Immature natural killer cell (primary cell): ENCODE measurements around the gene EYA3. TPM values are rescaled to one million over a fixed set of nuclear protein-coding genes. Genes with fewer than 3 reads are reported as not detected.

Experiments used
- DNase-seq, 3 donors: peaks; one replicate each; pipeline ENCODE4 v3.0.0; 2022; ENCODE audit warnings: mixed read lengths in 1 of 3
- H3K27ac Mint-ChIP-seq, 6 donors: one replicate each; pipeline ENCODE4 v1.8.0; 2020; ENCODE audit warnings: mixed read lengths in 6 of 6, mild to moderate bottlenecking in 5 of 6, inconsistent platforms in 4 of 6, moderate library complexity in 3 of 6
- H3K27me3 Mint-ChIP-seq, 3 donors: one replicate each; pipeline ENCODE4 v1.8.0; 2020 to 2021; ENCODE audit warnings: low read depth in 3 of 3, mild to moderate bottlenecking in 3 of 3, mixed read lengths in 3 of 3, moderate library complexity in 3 of 3, inconsistent platforms in 1 of 3
- H3K36me3 Mint-ChIP-seq, 3 donors: one replicate each; pipeline ENCODE4 v1.8.0; 2020; ENCODE audit warnings: mixed read lengths in 3 of 3, inconsistent platforms in 2 of 3, mild to moderate bottlenecking in 2 of 3
- H3K4me1 Mint-ChIP-seq, 2 donors: one replicate each; pipeline ENCODE4 v1.8.0; 2020; ENCODE audit warnings: inconsistent platforms in 2 of 2, mild to moderate bottlenecking in 2 of 2, mixed read lengths in 2 of 2, moderate library complexity in 1 of 2
- H3K4me3 Mint-ChIP-seq, 5 donors: one replicate each; pipeline ENCODE4 v1.8.0; 2020; ENCODE audit warnings: mild to moderate bottlenecking in 5 of 5, mixed read lengths in 5 of 5, inconsistent platforms in 3 of 5, moderate library complexity in 3 of 5
- H3K9me3 Mint-ChIP-seq, 6 donors: one replicate each; pipeline ENCODE4 v1.8.0; 2020; ENCODE audit warnings: mild to moderate bottlenecking in 6 of 6, mixed read lengths in 6 of 6, inconsistent platforms in 4 of 6, moderate library complexity in 3 of 6
- polyA plus RNA-seq, 3 donors: library from polyadenylated mRNA; unstranded; fragments of 300-500 nt; fragmentation: Illumina TruSeq; gene quantifications; one replicate each; pipeline ENCODE4 v1.2.3, GENCODE V29; 2021

The EYA3 gene, protein sequence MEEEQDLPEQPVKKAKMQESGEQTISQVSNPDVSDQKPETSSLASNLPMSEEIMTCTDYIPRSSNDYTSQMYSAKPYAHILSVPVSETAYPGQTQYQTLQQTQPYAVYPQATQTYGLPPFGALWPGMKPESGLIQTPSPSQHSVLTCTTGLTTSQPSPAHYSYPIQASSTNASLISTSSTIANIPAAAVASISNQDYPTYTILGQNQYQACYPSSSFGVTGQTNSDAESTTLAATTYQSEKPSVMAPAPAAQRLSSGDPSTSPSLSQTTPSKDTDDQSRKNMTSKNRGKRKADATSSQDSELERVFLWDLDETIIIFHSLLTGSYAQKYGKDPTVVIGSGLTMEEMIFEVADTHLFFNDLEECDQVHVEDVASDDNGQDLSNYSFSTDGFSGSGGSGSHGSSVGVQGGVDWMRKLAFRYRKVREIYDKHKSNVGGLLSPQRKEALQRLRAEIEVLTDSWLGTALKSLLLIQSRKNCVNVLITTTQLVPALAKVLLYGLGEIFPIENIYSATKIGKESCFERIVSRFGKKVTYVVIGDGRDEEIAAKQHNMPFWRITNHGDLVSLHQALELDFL
- polyA plus RNA-seq = 10 to 100 TPM in 1 of 3 donors, 1 to 10 TPM in 2; 7.8 to 15.6 (median 9.3) TPM

DNA sequence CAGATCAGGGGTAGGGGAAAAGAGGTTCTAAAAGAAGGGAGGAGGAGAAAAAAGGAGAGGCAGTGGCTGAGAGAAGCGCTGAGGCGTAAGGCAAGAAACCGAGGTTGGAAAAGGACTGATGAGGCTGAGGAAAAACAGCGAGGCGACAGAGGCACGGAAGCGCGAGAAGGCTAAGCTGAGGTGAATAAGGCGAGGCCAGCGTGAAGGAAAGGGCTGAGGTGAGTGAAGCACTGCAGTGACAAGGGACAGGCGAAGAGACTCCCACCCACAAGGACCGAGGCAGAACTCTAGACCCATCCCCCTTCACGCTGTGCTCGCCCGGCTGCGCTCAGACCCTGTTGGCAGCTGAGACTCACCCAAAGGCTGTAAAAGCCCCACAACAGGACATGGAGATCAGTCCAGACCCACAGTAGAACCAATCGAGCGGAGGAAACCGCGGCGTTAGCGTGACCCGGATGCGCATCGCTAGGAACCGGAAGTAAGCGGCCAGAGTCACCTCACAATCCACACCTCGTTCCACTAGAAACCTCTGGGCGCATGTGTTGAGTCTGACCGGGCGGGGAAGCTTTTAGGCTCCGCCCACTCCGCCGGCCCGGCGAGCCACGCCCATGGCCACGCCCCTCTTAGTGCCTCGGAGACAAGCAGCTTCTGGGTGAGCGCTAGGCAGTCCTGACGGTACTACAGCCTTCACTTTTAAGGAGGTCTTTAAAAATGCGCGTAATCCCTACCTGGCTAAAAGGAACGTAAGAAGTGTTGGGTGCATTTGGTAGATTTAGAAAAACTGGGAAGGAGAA lies at the start of gene EYA3:
Gene EYA3 (minus strand): TSS at position 443 of the 794 bp plus-strand sequence. CDS start 30,584 bp downstream, outside the sequence.
- H3K27ac Mint-ChIP-seq = peak within 1 kb of the TSS; percentile 96 to 99 (median 98)
- DNase-seq = peak; percentile 100
- peaks cover 0 to 12% (median 11%) of the 10 kb centered on the region in 3 donors for H3K27me3 Mint-ChIP-seq
- peak within 1 kb of the TSS; percentile 94 to 99 (median 95) for H3K4me3 Mint-ChIP-seq
- H3K9me3 Mint-ChIP-seq = no peaks in the 10 kb centered on the region
- peaks cover 37 to 49% of the 10 kb centered on the region in 2 donors for H3K4me1 Mint-ChIP-seq
- no peaks in the 10 kb centered on the region for H3K36me3 Mint-ChIP-seq

DNA sequence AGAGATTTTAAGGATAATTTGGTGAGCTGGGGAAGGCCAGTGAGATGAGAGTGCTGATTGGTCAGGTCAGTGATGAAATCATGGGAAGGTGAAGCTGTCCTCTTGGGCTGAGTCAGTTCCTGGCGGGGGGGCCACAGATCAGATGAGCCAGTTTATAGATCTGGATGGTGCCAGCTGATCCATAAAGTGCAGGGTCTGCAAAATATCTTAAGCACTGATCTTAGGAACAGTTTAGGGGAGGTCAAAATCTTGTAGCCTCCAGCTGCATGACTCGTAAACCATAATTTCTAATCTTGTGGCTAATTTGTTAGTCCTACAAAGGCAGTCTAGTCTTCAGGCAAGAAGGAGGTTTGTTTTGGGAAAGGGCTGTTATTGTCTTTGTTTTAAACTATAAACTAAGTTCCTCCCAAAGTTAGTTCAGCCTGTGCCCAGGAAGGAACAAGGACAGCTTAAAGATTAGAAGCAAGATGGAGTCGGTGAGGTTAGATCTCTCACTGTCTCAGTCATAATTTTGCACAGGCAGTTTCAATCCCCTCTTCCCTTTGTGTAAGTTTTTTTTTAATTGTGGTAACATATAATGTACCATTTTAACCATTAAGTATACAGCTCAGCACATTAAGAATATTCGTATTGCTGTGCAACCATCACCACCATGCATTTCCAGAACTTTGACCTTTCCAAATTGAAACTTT lies 48.7 kb upstream of the EYA3 start:
- peaks cover 0 to 13% (median 2%) of the 10 kb centered on the region in 3 donors for H3K27me3 Mint-ChIP-seq
- no peak overlapping the region for H3K4me3 Mint-ChIP-seq
- peaks cover 0 to 2% (median 0%) of the 10 kb centered on the region in 6 donors for H3K9me3 Mint-ChIP-seq
- H3K4me1 Mint-ChIP-seq = no peaks in the 10 kb centered on the region
- H3K27ac Mint-ChIP-seq = no peak overlapping the region
- H3K36me3 Mint-ChIP-seq = no peaks in the 10 kb centered on the region
- no peak for DNase-seq

DNA sequence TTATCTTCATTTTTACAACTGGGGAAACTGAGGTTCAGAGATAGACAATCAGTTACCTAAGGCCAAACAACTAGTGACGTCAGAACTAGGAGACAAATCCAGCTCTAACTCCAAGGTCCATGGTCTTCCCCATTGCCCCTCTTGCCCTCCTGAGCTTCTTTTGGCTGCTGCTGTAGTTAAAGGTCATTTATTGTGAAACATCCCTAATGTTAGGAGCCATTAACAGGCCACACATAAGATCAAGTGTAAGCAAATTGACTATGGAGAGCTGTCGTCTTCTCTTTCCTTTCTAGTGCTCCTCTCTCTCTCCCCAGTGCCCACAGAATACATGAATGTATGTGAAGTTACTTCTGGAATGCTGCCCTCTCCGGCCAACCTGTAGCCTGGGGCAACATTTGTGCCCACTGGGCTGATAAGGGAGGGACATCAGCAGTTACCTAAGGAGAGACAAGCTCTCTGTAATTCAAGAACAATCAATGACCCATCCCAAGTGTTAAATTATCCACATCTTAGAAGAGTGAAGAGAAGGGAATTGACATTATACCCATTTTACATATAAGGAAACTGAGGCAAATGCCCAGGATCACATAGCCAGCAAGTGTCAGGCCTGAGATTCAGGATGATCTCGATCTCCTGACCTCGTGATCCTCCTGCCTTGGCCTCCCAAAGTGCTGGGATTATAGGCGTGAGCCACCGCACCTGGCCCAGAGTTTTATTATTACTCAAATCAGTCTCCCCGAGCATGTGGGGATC lies 47.9 kb upstream of the EYA3 start:
- no peak overlapping the region for H3K4me3 Mint-ChIP-seq

DNA sequence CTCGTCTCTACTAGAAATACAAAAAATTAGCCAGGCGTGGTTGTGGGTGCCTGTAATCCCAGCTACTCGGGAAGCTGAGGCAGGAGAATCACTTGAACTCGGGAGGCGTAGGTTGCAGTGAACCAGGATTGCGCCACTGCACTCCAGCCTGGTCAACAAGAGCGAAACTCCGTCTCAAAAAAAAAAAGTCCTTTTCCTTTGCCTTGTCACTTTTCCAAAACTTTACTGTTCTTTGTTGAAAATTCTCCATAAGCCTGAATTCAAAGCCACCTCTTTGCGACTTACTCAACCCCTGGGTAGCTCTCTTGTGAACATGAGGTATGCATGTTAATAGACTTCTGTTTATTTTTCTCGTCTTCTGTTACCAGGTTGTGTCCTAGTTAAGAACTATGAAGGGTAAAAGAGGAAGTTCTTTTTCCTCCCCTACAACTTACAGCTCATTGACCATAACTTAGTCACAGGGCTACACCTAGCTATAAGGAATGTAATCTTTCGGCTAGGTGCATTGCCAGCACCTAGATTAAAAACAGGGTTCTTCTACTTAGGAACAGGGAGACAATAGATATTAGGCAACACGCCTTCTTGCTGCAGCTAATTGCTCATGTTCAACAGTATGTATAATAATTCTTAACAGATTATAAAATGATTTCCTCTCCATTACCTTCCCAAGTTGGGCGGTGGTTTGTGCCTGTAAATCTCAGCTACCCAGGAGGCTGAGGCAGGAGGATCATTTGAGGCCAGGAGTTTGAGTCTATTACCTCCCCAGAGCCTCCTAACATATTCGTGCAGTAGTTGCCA lies 47.2 kb upstream of the EYA3 start:
- Mint-ChIP-seq H3K27me3 (peaks cover 0 to 13% (median 2%) of the 10 kb centered on the region in 3 donors), H3K4me3 (no peak overlapping the region), H3K4me1 (no peaks in the 10 kb centered on the region), H3K27ac (no peak overlapping the region), H3K36me3 (no peaks in the 10 kb centered on the region), H3K9me3 (peaks cover 0 to 2% (median 0%) of the 10 kb centered on the region in 6 donors)
- no peak for DNase-seq

More for the DNA sequence above, 47.9 kb upstream of the EYA3 start:
- Mint-ChIP-seq H3K4me1 (no peaks in the 10 kb centered on the region), H3K27ac (no peak overlapping the region), H3K27me3 (peaks cover 0 to 13% (median 2%) of the 10 kb centered on the region in 3 donors), H3K9me3 (peaks cover 0 to 2% (median 0%) of the 10 kb centered on the region in 6 donors), H3K36me3 (no peaks in the 10 kb centered on the region)
- no peak for DNase-seq

DNA sequence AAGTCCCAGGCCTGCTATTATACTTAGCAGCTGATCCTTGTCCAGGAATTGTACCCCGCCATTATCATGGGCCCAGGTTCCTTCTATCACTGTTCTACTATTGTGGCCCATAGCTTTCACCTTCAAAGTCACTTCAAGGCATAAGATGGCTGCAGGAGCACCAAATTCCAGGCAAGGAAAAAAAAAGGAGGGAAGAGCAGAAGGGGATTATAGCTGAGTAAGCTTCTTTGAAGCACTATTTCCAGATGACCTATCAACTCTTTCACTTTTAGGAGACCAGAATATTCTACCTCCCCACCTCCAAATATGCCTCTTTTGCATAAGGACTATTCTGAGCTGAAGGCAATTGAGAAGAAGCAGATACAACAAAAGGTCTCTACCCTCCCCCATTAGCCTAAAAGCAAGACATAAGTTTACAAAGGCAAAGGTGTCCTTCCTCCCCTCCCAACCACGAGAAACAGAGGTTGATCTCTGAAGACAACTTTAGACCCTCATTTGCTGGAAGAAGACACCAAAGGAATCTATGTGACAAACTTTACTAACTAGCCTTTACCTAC lies 46.3 kb upstream of the EYA3 start:
- H3K4me3 Mint-ChIP-seq = no peak overlapping the region
- H3K9me3 Mint-ChIP-seq = peaks cover 0 to 2% (median 0%) of the 10 kb centered on the region in 6 donors
- no peaks in the 10 kb centered on the region for H3K4me1 Mint-ChIP-seq
- H3K27me3 Mint-ChIP-seq = peaks cover 0 to 13% (median 2%) of the 10 kb centered on the region in 3 donors
- H3K36me3 Mint-ChIP-seq = no peaks in the 10 kb centered on the region
- DNase-seq = no peak
- H3K27ac Mint-ChIP-seq = no peak overlapping the region

DNA sequence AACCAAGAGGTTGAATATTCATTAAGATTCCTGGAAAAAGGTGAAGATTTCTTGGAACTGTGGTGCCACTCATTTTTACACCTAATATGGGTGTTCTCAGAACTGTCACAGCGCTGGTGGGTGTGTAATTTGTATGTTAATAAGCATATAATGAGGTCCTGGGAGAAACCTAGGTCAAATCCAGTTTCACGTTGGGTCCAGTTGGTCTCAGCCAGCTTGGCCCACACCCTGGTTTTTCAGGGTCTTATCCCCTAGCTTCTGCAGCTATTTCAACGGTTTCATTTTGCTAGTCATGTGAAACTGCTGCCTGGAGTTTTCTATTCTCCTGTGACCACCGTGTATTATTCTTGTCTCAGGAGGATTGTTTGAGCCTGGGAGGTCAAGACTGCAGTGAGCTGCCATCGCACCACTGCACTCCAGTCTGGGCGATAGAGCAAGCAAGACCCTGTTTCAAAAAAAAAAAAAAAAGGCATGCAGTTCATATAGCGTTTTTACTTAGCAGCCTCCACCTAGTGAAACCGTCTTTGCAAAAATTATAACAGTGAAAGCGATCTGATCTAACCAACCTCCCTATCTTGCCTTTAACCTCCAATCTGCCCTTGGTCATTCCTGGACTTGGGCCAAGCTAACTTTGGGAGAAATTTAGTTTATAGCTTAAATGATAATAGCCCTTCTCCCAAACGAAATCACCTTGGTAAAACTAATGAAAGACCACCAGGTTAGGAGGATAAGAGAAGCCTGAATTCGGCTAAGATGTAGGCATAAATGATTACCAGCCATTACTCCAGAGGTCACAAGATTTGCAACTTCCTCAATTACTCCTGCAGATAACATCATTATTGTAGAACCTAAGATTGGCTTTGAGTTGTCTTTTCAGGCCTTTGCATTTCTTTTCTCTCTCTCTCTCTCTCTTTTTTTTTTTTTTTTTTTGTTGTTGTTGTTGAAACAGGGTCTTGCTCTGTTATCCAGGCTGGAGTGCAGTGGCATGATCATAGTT lies 44.1 kb upstream of the EYA3 start:
- Mint-ChIP-seq H3K9me3 (peaks cover 0 to 2% (median 0%) of the 10 kb centered on the region in 6 donors), H3K27ac (no peak overlapping the region), H3K4me1 (no peaks in the 10 kb centered on the region), H3K27me3 (peaks cover 0 to 10% (median 4%) of the 10 kb centered on the region in 3 donors), H3K36me3 (no peaks in the 10 kb centered on the region), H3K4me3 (no peak overlapping the region)
- no peak for DNase-seq

DNA sequence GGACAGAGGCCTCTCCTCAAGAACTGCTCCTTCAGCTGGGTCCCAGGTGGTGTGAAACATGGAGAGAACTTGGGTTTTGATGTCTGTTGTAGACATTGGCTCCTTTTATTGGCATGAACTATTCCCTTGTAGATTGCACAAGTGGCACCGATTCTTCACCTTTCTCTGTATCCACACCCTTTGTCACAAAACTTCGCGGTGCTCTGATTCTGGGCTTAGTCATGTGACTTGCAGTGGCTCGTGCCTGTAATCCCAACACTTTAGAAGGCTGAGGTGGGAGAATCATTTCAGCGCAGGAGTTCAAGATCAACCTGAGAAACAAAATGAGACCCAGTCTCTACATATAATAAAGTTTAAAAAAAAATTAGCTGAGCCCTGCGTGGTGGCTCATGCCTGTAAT lies 42.5 kb upstream of the EYA3 start:
- peaks cover 0 to under 1% (median 0%) of the 10 kb centered on the region in 6 donors for H3K9me3 Mint-ChIP-seq
- H3K4me3 Mint-ChIP-seq = no peak overlapping the region
- H3K27me3 Mint-ChIP-seq = peaks cover 2 to 17% (median 7%) of the 10 kb centered on the region in 3 donors
- no peaks in the 10 kb centered on the region for H3K4me1 Mint-ChIP-seq
- DNase-seq = no peak
- no peaks in the 10 kb centered on the region for H3K36me3 Mint-ChIP-seq
- H3K27ac Mint-ChIP-seq = no peak overlapping the region

DNA sequence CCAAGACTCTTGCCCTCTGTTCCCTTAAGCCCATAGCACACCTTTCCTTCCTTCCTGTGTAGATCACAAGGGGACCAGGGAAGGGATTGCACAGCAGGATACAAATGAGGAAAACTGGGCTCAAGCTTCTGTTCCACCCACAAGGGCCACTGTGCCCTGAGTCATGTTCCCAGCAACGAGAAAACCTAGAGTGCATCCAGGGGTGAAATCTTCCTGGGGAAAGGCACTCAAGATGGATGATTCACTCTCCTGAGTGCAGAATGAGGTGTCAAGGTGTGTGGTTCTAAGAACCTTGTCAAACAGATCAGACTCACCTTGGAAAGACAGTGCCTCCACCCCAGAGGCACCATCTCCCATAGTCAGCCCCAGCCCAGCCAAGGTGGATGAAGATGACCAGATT lies 40.7 kb upstream of the EYA3 start:
- no peak for DNase-seq
- no peaks in the 10 kb centered on the region for H3K36me3 Mint-ChIP-seq
- no peak overlapping the region for H3K27ac Mint-ChIP-seq
- peaks cover 2 to 13% (median 8%) of the 10 kb centered on the region in 3 donors for H3K27me3 Mint-ChIP-seq
- no peaks in the 10 kb centered on the region for H3K9me3 Mint-ChIP-seq
- no peaks in the 10 kb centered on the region for H3K4me1 Mint-ChIP-seq
- no peak overlapping the region for H3K4me3 Mint-ChIP-seq

DNA sequence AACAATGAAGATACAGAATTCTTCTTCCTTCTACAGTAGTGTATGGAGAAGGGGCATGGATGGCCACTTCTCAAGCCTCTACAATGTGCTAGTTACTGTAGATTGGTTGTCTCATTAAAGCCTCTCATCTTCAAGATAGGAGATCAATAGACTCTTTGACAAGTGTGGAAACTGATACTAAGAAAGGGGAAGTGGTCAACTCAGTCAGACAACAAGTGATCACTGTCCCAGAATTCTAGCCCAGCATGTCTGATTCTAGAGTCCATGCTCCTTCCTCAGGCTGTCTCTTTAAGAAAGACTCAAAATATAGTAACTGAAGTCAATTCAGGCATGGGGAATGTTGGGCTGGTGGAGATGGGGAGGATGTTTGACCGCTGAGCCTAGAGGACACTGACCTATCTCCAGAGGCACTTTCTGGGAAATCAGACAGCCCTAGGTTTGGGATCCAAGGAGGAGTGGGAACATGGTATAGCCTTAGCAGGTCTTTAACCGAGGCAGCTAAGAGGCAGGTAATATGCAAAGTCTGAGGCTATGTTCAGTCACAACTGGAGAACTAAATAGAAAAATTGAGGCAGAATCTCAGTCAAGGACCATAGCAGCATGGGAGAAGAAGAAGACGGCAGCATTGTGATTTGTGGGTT lies 39.3 kb upstream of the EYA3 start:
- Mint-ChIP-seq H3K9me3 (no peaks in the 10 kb centered on the region), H3K4me1 (no peaks in the 10 kb centered on the region), H3K36me3 (no peaks in the 10 kb centered on the region), H3K27ac (no peak overlapping the region), H3K27me3 (peaks cover 2 to 9% (median 8%) of the 10 kb centered on the region in 3 donors), H3K4me3 (no peak overlapping the region)
- no peak for DNase-seq

DNA sequence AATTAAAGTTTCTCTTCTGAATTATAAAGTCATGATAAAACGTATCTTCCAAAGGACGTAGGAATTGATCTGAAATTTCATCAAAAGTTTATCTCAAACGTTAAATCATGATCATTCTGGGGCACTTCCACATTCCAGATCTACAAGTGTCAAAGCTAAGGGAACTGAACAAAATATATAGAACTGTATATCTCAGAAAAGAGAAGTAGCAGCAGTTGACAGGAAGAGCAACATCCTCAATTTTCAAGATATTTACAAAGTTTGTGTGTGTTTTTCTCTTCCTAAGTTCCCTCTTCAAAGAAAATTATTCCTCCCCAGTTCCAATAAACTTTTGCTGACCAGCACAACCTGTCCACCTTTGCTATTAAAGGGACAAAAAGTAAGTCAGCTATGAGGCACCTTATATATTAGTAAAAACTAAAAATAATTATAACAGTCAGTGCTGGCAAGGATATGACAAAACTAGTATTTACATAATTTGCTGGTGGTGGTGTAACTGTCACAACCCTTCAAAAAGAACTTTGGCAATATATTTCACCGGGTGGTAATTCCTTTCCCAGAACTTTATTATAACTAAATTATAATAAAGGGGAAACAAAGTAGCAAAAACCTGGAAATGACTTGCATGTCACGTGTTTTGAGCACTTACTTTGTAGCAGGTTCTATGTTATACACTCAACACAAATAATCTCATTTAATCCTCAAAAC lies 38.5 kb upstream of the EYA3 start:
- DNase-seq = no peak
- H3K27ac Mint-ChIP-seq = no peak overlapping the region
- H3K36me3 Mint-ChIP-seq = no peaks in the 10 kb centered on the region
- peaks cover 2 to 10% (median 9%) of the 10 kb centered on the region in 3 donors for H3K27me3 Mint-ChIP-seq
- H3K9me3 Mint-ChIP-seq = no peaks in the 10 kb centered on the region
- no peak overlapping the region for H3K4me3 Mint-ChIP-seq
- no peaks in the 10 kb centered on the region for H3K4me1 Mint-ChIP-seq
